LNCAP (cell line): ENCODE measurements around the gene TJP3.

Experiments used
- CTCF ChIP-seq: fragments of 450-650 bp; IDR thresholded peaks from 2 replicates; pipeline ENCODE4 v1.5.1; 2017; ENCODE audit warnings: mild to moderate bottlenecking

Gene TJP3

GRCh38 chr19:3751236-3751635, 43.1 kb downstream of the TJP3 start:
- TF ChIP-seq CTCF, result no peak

- TF ChIP-seq CTCF, result no peak
These were observed 44.3 kb downstream of the TJP3 start for GRCh38 chr19:3752492-3752891.

- TF ChIP-seq CTCF, result no peak
These were observed 45.6 kb downstream of the TJP3 start for GRCh38 chr19:3753631-3754410.

- TF ChIP-seq CTCF, result no peak
These were observed 51.5 kb downstream of the TJP3 start for GRCh38 chr19:3759482-3760254.

GRCh38 chr19:3760871-3761361, 52.7 kb downstream of the TJP3 start:
- TF ChIP-seq CTCF, result no peak

GRCh38 chr19:3761382-3762129, 53.4 kb downstream of the TJP3 start, which contains the start of gene APBA3:
TSS of gene APBA3 (minus strand) at chr19:3761692. CDS start at chr19:3760264, 1,428 bp downstream.
- peak; percentile 85 for TF ChIP-seq CTCF

GRCh38 chr19:3762130-3762473, 53.9 kb downstream of the TJP3 start:
- TF ChIP-seq CTCF, result no peak
